GM21717 (cell line): ENCODE data around the gene ADAM12.
"Not testable (repeated sequence)": the region's sequence is repeated elsewhere in the genome, so short reads cannot be mapped to it uniquely, and the experiment has no call there.

Experiments used
- ATAC-seq: cut with Tn5 transposase; IDR thresholded peaks from one replicate; pipeline ENCODE4 v1.9.1; 2021; ENCODE audit warnings: mild to moderate bottlenecking, moderate library complexity; ENCODE audit not compliant: unreplicated experiment

Gene ADAM12

GRCh38 chr10:126375299-126375698 is 13.0 kb downstream of the ADAM12 start:
- no peak for ATAC-seq

- no peak for ATAC-seq
These were observed 13.8 kb downstream of the ADAM12 start for GRCh38 chr10:126374435-126374834.

- no peak for ATAC-seq
These were observed 14.3 kb downstream of the ADAM12 start for GRCh38 chr10:126373972-126374371.

- ATAC-seq, result no peak
These were observed 15.1 kb downstream of the ADAM12 start for GRCh38 chr10:126373147-126373546.

GRCh38 chr10:126372396-126372795 is 15.9 kb downstream of the ADAM12 start:
- ATAC-seq, result no peak

GRCh38 chr10:126369125-126369710 is 19.1 kb downstream of the ADAM12 start:
- no peak for ATAC-seq

GRCh38 chr10:126357169-126357568 is 31.1 kb downstream of the ADAM12 start:
- no peak for ATAC-seq

- no peak for ATAC-seq
These were observed 34.6 kb downstream of the ADAM12 start for GRCh38 chr10:126353666-126354065.

- no peak for ATAC-seq
These were observed 35.8 kb downstream of the ADAM12 start for GRCh38 chr10:126352453-126352852.

GRCh38 chr10:126351021-126351420 is 37.3 kb downstream of the ADAM12 start:
- ATAC-seq, result no peak

- ATAC-seq, result no peak
These were observed 37.9 kb downstream of the ADAM12 start for GRCh38 chr10:126350216-126350992.

GRCh38 chr10:126349676-126350075 is 38.6 kb downstream of the ADAM12 start:
- no peak for ATAC-seq

GRCh38 chr10:126349101-126349500 is 39.2 kb downstream of the ADAM12 start:
- ATAC-seq, result no peak

GRCh38 chr10:126343496-126343895 is 44.8 kb downstream of the ADAM12 start:
- ATAC-seq, result not testable (repeated sequence)

GRCh38 chr10:126342680-126343079 is 45.6 kb downstream of the ADAM12 start:
- no peak for ATAC-seq

- no peak for ATAC-seq
These were observed 46.8 kb downstream of the ADAM12 start for GRCh38 chr10:126341491-126341890.

- no peak for ATAC-seq
These were observed 50.9 kb downstream of the ADAM12 start for GRCh38 chr10:126337251-126337810.

- no peak for ATAC-seq
These were observed 51.5 kb downstream of the ADAM12 start for GRCh38 chr10:126336801-126337200.

- ATAC-seq, result no peak
These were observed 54.0 kb downstream of the ADAM12 start for GRCh38 chr10:126334272-126334671.

- ATAC-seq, result no peak
These were observed 55.7 kb downstream of the ADAM12 start for GRCh38 chr10:126332576-126332975.

- no peak for ATAC-seq
These were observed 57.2 kb downstream of the ADAM12 start for GRCh38 chr10:126331101-126331500.

GRCh38 chr10:126324826-126325225 is 63.5 kb downstream of the ADAM12 start:
- no peak for ATAC-seq
